ENCODE results near the gene SVOP.

DNA sequence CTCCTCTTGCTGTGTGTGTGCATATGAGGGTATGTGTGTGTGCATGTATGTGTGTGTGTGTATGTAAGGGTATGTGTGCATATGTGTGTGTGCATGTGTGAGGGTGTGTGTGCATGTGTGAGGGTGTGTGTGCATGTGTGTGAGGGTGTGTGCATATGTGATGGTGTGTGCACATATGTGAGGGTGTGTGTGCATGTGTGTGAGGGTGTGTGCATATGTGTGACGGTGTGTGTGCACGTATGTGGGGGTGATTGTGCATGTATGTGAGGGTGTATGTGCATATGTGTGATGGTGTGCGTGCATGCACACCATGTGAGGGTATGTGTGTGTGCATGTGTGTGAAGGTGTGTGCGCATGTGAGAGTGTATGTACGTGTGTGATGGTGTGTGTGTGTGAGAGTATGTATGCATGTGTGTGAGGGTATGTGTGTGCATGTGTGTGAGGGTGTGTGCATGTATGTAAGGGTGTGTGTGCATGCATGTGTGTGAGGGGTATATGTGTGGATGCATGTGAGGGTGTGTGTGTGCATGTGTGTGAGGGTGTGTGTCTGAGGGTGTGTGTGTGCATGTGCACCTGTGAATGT, 125.6 kb downstream of the SVOP start:
- TF ChIP-seq POLR2A (IDR thresholded peaks at IDR 0.05; ENCODE audit: control extremely low read depth in 1 of 2, low read depth in 2 of 2, low read length in 2 of 2) = no peak
- no peak for TF ChIP-seq GABPA (IDR thresholded peaks at IDR 0.05; ENCODE audit: borderline replicate concordance, insufficient read depth, low read length)
- no peak for TF ChIP-seq CTCF (IDR thresholded peaks at IDR 0.05; ENCODE audit: control extremely low read depth in 1 of 3, insufficient read depth in 1 of 3, low read depth in 1 of 3, low read length in 3 of 3)
- no peak for TF ChIP-seq POLR2AphosphoS5 (IDR thresholded peaks at IDR 0.05; ENCODE audit: low read depth, low read length)
- no peak for TF ChIP-seq CHD2 (IDR thresholded peaks at IDR 0.05; ENCODE audit: low read length)
- TF ChIP-seq, protein P1, sequence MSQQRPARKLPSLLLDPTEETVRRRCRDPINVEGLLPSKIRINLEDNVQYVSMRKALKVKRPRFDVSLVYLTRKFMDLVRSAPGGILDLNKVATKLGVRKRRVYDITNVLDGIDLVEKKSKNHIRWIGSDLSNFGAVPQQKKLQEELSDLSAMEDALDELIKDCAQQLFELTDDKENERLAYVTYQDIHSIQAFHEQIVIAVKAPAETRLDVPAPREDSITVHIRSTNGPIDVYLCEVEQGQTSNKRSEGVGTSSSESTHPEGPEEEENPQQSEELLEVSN (IDR thresholded peaks at IDR 0.05) = no peak
- TF ChIP-seq TEAD4 (IDR thresholded peaks at IDR 0.05; ENCODE audit: low read depth, low read length) = no peak
- TF ChIP-seq JUND (IDR thresholded peaks at IDR 0.05; ENCODE audit: low read length) = no peak
- TF ChIP-seq SP1 (IDR thresholded peaks at IDR 0.05; ENCODE audit: low read depth, low read length) = no peak
- TF ChIP-seq MAX (IDR thresholded peaks at IDR 0.05) = no peak
- no peak for TF ChIP-seq RFX5 (IDR thresholded peaks at IDR 0.05; ENCODE audit: borderline replicate concordance, low read depth, low read length)
- no peak for TF ChIP-seq TAF1 (IDR thresholded peaks at IDR 0.05; ENCODE audit: low read depth, low read length)
- no peak for TF ChIP-seq EZH2 (IDR thresholded peaks at IDR 0.05; ENCODE audit: low read depth, low read length, severe bottlenecking)
